HG02798 (cell line): Measurements from ENCODE around the gene NOC4L.
A peak's percentile ranks its signal among the peaks of the same experiment; 100 is the strongest.
"Not testable (repeated sequence)": the region's sequence is repeated elsewhere in the genome, so short reads cannot be mapped to it uniquely, and the experiment has no call there.

Experiments
- ATAC-seq: cut with Tn5 transposase; IDR thresholded peaks from one replicate; pipeline ENCODE4 v1.9.1; 2021; ENCODE audit warnings: mild to moderate bottlenecking; ENCODE audit not compliant: unreplicated experiment, poor library complexity

Gene NOC4L

DNA sequence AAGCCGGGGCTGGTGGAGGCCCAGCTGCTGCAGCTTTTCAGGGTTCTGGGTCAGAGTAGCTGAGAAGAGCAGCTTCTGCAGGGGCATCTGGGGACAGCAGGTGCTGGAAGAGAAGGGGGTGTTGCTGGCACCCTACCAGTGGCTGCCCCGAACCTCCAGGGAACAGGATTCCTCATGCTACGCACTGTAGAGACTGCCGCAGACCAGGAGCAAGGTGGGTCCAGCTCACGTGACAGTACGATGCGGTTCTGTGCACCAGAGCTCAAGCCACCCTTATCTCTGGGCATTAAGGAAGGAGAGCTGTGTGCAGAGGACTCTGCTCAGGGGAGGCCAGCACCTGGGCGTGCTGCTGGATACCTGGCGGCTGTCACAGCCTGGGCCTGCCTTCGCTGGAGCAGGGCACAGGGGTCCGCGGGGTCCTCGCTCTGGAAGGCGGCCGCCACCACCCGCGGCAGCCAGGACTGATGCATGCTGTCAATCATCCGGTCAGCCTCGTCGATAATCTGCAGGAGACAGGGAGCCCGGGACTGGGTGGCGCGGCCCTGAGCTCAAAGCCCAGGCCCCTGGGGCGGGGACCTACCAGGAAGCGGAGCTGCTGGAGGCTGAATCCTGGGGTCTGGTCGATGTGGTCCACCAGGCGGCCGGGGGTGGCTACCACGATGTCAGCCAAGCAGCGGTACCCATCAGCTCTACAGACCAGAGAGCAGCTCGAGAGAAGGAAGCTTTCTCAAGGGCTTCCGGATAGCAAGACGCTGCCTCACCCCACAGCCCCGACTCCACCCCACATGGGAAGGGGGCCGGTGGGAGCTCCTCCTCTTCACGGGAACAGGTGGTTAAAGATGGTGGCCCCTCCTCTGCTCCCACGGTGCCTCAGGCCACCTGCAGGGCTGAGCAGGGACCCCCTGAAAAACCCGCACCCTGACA is 3.1 kb upstream of the NOC4L start:
- ATAC-seq, result no peak

DNA sequence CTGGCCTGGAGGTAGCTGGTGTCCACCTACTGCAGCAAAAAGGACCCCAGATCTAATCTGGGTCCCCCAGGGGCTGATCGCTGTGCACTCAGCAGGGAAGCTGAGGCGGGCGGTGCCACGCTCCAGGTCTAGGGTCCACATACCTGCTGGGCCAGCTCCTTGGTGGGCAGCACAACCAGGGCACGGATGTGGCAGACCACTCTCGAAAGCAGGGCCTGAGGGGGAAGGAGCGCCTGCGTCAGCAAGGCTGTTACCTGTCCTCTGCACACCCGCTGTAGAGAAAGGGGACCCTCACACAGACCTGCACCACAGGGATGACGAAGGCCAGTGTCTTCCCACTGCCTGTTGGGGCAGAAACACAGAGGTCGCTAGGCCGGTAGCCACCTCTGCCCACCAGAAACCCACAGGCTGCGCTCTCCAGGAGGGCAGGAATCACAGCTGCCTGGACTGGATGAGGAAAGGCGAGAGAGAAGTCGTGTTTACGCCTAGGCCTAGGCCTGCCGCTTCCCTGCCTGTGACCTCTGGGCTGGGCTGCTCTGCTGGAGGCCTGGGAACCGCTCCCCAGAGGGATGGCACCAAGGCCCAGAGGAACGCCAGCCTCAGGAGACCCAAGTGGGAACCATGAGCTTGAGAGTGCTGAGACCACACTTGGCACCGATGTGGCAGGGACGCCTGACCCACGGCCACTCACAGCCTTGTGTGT is 2.1 kb upstream of the NOC4L start:
- no peak for ATAC-seq

DNA sequence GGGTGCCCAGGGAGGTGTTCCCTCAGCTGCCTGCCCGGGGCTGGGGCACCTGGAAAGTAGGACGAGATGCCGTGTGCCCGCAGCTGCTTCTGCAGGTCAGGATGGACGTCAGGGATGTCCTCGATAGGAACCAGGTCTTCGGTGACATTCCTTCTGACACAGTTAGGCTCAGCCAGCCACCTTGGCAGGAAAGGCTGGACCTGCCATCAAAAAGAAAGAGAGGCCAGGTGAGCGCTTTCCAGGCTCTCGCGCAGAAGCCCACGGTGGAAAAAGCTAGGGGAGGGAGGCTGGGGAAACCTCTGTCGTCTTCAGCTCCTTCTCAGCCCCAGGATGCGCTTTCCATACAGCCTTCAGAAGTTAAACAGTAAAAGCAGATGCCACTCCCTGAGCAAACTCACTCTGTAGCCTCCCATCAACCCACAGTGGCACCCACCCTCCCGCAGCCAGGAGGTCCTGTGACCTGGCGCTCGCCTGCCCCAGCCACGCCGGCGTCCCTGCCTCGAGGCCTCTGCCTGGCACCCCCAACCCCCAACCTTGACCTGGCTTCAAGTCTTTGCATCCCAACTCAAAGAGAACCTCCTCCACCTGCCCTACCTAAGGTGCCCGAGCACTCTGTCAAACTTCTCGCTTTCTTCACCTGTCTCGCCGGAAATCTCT is 1.4 kb upstream of the NOC4L start:
- ATAC-seq, result no peak

DNA sequence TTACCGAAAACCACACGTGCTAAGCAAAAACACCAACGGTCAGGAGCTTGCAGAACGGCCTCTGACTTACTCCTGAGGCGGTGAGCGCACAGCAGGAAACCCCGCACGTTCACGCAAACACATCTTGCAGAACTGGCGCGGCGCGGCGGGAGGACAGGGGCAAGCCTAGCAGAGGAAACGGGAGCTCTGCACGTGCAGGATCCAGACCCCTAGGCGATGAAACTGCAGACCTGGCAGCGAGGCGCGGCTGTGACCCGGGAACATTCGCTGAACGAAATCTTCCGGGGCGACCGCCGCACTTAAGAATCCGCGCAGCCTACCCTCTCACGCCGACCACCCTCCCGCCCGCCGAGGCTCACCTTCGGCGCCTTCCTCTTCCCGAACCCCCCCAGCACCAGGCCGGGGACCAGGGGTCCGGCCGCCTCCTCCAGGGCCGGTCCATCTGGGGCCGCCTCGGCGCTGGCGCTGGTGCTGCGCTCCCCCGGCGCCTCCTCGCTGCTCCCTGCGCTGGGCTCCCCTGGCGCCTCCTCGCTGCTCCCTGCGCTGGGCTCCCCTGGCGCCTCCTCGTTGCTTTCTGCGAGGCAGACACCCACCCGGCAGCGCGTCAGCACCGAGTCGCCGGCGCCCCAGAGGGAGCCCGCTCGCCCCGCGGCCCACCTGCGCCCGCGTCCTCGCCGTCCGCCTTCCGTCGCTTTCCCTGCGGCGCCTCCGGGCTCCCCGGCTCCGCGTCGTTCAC is 753 bp upstream of the NOC4L start:
- peak; percentile 26 for ATAC-seq

DNA sequence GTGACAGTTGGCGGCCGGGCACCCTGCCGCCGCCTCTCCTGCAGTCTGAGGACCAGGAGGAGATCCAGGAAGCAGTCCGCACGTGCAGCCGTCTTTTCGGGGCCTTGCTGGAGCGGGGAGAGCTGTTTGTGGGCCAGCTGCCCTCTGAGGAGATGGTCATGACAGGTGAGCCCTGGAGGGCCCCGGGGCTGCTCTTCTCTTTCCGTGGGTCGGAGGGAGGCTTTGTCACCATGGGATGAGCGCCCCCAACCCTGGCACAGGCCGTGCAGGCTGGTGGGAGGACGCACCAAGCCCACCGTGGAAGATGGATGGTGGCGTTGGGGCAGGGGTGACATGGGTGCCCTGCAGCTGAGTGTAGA is 532 bp downstream of the NOC4L start:
- ATAC-seq, result no peak

DNA sequence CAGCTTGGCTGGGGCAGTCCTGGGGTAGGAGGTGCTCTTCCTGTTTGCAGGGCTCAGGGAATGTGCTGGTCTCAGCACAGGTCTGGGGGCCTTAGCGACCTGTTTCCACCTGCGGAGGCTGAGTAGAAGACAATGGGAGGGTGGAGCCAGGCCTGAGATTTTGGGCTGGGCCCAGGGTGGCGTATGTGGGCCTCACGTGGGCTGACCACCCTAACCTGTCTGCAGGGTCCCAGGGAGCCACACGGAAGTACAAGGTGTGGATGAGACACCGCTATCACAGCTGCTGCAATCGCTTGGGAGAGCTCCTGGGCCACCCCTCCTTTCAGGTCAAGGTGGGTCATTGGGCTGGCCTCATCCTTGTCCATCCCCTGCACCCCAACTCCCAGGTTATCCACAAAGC is 1.1 kb downstream of the NOC4L start:
- ATAC-seq, result no peak

DNA sequence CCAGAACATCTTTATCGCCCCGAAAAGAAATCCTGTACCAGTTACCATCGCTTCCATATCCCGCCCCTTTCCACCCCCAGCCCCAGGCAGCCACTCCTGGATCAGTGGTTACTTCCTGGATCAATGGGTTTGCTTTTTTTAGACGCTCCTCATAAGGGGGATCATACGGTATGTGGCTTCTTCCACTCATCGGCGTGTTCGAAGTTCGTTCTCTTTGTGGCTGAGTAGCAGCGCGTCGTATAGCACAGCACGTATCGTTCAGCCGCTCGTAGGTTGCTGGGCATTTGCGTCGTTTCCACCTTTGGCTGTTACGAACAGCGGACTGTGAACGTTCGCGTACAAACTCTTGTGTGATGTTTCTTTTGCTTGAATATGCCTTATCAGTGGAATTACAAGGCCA is 1.8 kb downstream of the NOC4L start:
- no peak for ATAC-seq

DNA sequence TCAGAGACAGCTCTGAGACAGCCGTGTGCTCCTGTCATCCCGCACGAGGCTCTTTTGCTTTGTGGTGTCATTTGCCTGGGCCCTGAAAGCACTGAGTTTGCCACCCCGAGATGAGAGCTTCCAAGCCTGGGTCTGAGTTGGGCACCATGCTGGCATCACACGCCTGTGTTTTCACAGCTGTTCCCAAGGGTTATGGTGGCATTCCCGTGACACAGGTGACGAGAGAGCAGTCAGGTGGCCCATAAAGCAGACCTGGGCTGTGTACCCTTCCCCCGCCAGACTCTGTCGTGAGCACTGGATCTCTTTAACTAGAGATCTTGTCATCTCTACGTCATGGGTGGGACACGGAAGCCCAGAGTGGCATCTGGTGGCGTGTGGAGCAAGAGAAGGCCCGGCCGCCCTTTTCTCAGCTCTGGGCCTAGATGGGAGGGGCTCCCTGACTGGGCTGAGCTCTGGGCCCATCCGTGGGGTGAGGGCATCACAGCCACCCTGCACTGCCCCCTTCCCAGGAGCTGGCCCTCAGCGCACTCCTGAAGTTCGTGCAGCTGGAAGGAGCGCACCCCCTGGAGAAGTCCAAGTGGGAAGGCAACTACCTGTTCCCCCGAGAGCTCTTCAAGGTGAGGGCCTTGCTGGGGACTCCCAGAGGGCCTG is 2.6 kb downstream of the NOC4L start:
- no peak for ATAC-seq

DNA sequence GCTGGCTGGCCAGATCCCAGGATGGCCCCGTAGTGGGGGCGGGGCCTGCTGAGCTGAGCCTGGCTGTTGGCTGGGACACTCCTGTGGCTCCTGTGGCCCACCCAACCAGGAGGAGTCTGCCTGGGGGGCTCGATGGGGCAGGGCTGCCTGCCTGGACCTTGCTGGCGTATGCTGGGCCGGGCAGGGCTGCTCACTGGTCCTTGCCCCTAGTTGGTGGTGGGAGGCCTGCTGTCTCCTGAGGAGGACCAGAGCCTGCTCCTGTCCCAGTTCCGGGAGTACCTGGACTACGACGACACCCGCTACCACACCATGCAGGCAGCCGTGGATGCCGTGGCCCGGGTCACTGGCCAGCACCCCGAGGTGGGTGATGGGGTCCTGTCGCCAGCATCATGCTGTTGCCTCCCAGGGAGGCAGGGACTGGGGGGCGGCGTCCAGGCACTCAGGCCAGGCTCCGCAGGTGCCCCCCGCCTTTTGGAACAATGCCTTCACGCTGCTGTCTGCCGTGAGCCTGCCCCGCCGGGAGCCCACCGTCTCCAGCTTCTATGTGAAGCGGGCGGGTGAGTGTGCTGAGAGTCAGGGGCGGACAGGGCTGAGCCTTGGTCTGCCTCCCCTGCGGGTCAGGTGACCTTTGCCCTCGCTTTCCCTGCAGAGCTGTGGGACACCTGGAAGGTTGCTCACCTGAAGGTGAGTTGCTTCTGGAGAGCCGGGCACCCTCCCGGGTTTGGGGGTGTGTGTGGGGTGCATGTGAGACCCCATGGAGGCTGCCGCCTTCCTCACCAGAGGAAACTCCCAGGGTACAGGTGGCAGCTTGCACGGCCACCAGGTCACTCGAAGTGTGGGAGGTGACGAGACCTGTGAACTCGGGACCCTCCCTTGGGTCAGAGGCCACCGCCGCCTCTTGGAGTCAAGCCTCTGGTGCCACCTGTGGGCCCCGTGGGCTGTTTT is 3.4 kb downstream of the NOC4L start:
- ATAC-seq, result no peak

DNA sequence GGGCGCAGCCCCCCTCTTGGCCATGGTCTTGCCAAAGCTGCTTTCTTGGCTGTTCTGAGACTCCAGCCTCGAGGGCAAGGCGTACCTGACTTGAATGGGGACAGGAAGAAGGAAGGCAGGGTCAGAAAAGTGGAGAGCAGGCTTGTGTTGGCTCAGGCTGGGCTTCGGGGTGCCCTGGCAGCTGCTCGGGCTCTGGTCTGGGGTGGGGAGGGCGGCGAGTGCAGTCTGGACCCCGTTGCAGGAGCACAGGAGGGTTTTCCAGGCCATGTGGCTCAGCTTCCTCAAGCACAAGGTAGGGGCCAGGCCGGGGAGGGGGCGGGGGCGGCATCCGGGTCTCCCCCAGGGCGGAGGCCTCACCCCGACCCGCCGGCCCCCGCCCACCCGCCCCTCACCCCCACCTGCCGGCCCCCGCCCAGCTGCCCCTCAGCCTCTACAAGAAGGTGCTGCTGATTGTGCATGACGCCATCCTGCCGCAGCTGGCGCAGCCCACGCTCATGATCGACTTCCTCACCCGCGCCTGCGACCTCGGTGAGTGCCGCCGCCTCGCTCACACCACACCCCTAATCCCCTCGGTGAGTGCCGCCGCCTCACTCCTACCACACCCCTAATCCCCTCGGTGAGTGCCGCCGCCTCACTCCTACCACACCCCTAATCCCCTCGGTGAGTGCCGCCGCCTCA is 4.2 kb downstream of the NOC4L start:
- ATAC-seq, result no peak

DNA sequence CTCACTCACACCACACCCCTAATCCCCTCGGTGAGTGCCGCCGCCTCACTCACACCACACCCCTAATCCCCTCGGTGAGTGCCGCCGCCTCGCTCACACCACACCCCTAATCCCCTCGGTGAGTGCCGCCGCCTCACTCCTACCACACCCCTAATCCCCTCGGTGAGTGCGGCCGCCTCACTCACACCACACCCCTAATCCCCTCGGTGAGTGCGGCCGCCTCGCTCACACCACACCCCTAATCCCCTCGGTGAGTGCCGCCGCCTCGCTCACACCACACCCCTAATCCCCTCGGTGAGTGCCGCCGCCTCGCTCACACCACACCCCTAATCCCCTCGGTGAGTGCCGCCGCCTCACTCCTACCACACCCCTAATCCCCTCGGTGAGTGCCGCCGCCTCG is 5.3 kb downstream of the NOC4L start:
- not testable (repeated sequence) for ATAC-seq

DNA sequence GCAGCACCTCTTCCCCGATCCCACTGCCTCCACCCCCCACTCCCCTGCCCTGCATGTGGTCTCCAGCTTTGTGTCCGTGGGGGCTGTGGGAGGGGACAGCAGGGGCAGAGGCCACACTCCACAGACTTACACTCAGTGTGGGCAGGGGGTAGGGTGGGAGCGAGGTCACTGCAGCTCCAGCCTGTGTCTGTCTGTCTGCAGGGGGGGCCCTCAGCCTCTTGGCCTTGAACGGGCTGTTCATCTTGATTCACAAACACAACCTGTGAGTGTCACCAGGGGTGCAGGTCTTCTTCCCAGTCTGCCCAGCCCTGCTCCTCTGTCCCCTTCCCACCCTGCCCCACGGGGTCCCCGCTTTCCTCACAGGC is 6.5 kb downstream of the NOC4L start:
- ATAC-seq, result no peak

DNA sequence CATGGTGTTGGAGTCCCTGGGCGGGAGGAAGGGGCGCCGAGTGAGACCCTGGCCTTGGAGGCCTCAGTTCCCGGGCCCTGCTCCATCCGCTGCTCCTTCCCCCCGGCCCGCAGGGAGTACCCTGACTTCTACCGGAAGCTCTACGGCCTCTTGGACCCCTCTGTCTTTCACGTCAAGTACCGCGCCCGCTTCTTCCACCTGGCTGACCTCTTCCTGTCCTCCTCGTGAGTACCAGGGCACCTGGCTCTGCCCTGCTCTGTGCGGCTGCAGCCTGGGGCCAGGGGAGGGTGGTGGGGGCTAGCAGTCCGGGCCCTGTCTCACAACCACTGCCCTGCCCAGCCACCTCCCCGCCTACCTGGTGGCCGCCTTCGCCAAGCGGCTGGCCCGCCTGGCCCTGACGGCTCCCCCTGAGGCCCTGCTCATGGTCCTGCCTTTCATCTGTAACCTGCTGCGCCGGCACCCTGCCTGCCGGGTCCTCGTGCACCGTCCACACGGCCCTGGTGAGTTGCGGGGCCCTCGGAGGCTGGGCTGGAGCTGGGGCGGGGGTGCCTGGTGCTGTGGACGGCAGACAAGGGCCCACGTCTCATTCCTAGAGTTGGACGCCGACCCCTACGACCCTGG is 7.0 kb downstream of the NOC4L start:
- no peak for ATAC-seq

DNA sequence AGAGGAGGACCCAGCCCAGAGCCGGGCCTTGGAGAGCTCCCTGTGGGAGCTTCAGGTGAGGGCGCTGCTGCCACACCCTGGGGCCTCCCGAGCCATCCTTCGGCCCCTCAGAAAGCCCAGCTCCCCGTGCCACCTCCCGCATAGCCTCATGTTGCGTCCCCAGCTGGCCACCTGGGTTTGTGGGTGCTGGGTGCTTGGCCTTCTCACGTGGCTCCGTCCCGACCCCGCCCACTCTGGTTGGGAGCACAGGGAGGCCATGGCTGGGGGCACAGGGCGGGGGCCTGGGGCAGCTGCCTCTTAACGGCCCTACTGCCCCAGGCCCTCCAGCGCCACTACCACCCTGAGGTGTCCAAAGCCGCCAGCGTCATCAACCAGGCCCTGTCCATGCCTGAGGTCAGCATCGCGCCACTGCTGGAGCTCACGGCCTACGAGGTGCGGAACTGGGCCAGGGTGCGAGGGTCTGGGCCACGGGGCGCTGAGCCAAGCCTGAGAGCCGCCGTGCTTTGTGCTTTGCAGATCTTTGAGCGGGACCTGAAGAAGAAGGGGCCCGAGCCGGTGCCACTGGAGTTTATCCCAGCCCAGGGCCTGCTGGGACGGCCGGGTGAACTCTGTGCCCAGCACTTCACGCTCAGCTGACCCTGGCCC is 7.6 kb downstream of the NOC4L start:
- ATAC-seq, result no peak

DNA sequence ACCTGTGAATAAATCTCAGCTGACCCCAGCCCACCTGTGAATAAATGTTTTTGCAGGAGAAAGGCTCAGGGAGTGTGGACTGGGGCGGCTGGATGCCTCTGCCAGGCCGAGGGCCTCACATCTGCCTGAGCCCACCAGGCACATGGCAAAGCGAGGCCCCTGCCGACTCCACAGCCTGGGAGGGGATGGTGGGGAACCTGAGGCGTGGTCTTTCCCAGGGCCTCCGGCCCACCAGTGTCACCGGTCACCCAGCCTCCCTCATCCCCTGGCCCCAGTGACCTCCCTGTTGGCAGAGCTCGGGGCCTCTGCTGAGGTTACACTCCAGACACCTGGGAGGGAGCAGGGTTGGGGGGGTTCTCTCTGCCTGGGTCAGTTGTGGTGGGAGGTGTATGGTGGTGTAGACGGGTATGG is 8.2 kb downstream of the NOC4L start:
- ATAC-seq, result no peak

DNA sequence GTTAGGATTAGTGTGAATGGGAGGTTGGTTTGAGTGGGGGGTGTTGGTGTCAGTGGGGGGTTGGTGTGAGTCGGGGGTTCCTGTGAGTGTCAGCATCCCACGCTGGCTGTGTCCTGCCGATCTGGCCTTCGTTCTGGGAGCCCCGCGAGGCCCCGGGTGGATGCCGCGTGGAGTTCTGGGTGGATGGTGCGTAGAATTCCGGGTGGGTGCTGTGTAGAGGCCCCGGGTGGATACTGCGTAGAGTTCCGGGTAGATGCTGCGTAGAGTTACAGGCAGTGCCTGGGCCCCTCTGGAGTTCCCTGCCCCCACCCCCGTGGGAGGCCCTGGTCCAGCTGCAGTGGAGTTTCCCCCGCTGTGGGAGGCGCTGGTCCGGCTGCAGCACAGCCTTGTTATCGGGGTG is 8.7 kb downstream of the NOC4L start:
- no peak for ATAC-seq

DNA sequence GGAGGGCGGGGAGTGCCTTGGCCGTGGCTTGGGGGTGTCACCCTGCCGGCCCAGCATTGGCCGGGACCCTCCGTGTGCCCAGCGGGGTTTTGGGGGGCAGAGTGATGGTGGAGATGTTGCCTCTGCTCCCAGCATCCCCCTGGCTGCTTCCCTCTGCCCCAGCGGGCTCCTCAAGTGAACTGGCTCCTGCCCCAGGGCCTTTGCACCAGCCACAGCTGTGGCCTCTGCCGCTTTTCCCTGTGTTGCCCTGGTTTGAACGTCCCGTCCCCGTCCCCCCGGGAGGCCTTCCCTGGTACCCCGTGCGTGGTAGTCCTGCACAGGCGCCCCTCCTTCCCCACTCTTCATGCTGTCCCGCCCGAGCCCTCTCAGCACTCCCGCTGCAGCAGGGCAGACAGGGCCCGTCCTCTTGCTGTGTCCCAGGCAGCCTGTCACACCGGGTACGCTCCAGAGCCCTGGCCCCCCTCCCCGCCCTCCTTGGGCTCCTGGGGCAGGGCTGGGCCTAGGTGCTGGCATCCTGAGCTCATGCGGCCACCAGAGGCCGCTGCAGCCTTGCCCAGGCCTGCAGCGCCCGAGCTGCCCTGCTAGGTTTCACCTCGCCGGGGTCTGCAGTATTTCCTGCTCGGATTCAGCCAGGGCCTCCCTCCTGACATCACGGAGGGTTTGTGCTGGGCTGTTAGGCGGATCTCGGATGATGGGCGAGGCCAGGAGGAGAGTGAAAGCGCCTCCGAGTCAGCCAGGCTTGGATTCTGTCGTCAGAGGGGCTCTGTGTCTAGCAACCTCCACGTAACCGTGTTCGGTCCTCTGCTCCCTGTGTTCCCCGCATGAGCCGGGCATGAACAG is 9.5 kb downstream of the NOC4L start:
- ATAC-seq, result peak; percentile 69
